A549 (cell line): ENCODE results near the gene HOXB9.

Source experiments
- BHLHE40 ChIP-seq: IDR thresholded peaks from 2 replicates; pipeline ENCODE4 v1.6.1; 2012; ENCODE audit warnings: low read depth, low read length, inconsistent platforms
- CTCF ChIP-seq: fragments of >200 bp; sonication (Bioruptor Twin); formaldehyde crosslinking; IDR thresholded peaks from 3 replicates; pipeline ENCODE4 v1.5.1; 2016
- EHMT2 ChIP-seq: fragments of 200-600 bp; sonication (generic); IDR thresholded peaks from 2 replicates; pipeline ENCODE4 v1.6.1; 2016; ENCODE audit warnings: antibody characterized with exemption, low read depth, mild to moderate bottlenecking, moderate library complexity
- ELK1 ChIP-seq: fragments of 150-350 bp; IDR thresholded peaks from 2 replicates; pipeline ENCODE4 v1.6.1; 2014; ENCODE audit warnings: low read depth, mild to moderate bottlenecking, low read length
- MAX ChIP-seq: IDR thresholded peaks from 2 replicates; pipeline ENCODE4 v1.6.1; 2012
- POLR2A ChIP-seq: IDR thresholded peaks from 2 replicates; pipeline ENCODE4 v1.6.1; 2012; ENCODE audit warnings: mild to moderate bottlenecking, low read length
- POLR2AphosphoS2 ChIP-seq: conservative IDR thresholded peaks from 2 replicates; pipeline ENCODE4 v1.6.1; 2012; ENCODE audit warnings: low read length, improper control_type of control experiment, inconsistent platforms
- REST ChIP-seq: fragments of 200-600 bp; sonication (generic); IDR thresholded peaks from 2 replicates; pipeline ENCODE4 v1.6.1; 2016; ENCODE audit warnings: antibody characterized with exemption, mild to moderate bottlenecking, moderate library complexity
- SMC3 ChIP-seq: fragments of >200 bp; sonication (Bioruptor Twin); formaldehyde crosslinking; IDR thresholded peaks from 3 replicates; pipeline ENCODE4 v1.6.1; 2018; ENCODE audit warnings: inconsistent platforms

GRCh38 chr17:48588528-48588927 lies 37.6 kb downstream of the HOXB9 start:
- TF ChIP-seq POLR2A, result no peak
- no peak for TF ChIP-seq CTCF
- TF ChIP-seq BHLHE40, result no peak
- TF ChIP-seq EHMT2, result no peak
- no peak for TF ChIP-seq ELK1
- no peak for TF ChIP-seq MAX
- TF ChIP-seq REST, result no peak
- no peak for TF ChIP-seq POLR2AphosphoS2
- no peak for TF ChIP-seq SMC3
